Prostate gland (tissue), 2 donors: ENCODE results near the gene TMEM14B. TPM values are rescaled to one million over a fixed set of nuclear protein-coding genes. Genes with fewer than 3 reads are reported as not detected.
"Not testable (repeated sequence)": the region's sequence is repeated elsewhere in the genome, so short reads cannot be mapped to it uniquely, and the experiment has no call there.

Source experiments
- DNase-seq: peaks from one replicate; pipeline ENCODE4 v3.0.0-alpha.2; 2019; ENCODE audit warnings: low spot score
- H3K27ac ChIP-seq, 2 donors: fragments of 200-600 bp; sonication (generic); 2 replicates each; pipeline ENCODE4 v1.5.1; 2017 to 2019
- H3K27me3 ChIP-seq: fragments of 200-600 bp; sonication (generic); replicated peaks from 2 replicates; pipeline ENCODE4 v1.5.1; 2019; ENCODE audit not compliant: insufficient read depth
- H3K36me3 ChIP-seq, 2 donors: fragments of 200-600 bp; sonication (generic); 1 replicate in 1 of 2; 2 replicates in 1 of 2; pipeline versions ENCODE4 v1.5.1 to v1.8.1; 2017 to 2019
- H3K4me1 ChIP-seq: fragments of 200-600 bp; sonication (generic); replicated peaks from 2 replicates; pipeline ENCODE4 v1.5.1; 2019
- H3K4me3 ChIP-seq, 2 donors: fragments of 200-600 bp; sonication (generic); 2 replicates each; pipeline ENCODE4 v1.5.1; 2017 to 2019
- H3K9me3 ChIP-seq: fragments of 200-600 bp; sonication (generic); 2 replicates; pipeline ENCODE4 v1.5.1; 2017
- POLR2A ChIP-seq: fragments of 450-650 bp; IDR thresholded peaks from one replicate; pipeline ENCODE4 v1.6.1; 2016; ENCODE audit warnings: antibody characterized with exemption, mild to moderate bottlenecking
- POLR2AphosphoS5 ChIP-seq: sonication (generic); formaldehyde crosslinking; IDR thresholded peaks from one replicate; pipeline ENCODE4 v1.6.1; 2017; ENCODE audit warnings: antibody characterized with exemption
- WGBS: methylation state at CpG from one replicate; pipeline ENCODE4 v1.1.5; 2018; 5-methylcytosine and 5-hydroxymethylcytosine counted together
- intact Hi-C: fragments of 100-400 bp; cut with DNase I; formaldehyde crosslinking; loops from one replicate; pipeline ENCODE4 v1.14.2; 2022
- total RNA-seq, 2 donors: library from RNA; depleted of rRNA; stranded (reverse); fragments of >200 nt; gene quantifications; one replicate each; pipeline ENCODE4 v1.1.0, GENCODE V29; 2016
- TF ChIP-seq, protein P1 (sequence below), 4 experiments: fragments of 200-600 bp in 2 of 4; fragments of 450-650 bp in 2 of 4; sonication (generic) in 2 of 4; IDR thresholded peaks; 1 replicate in 3 of 4; 2 replicates in 1 of 4; pipeline ENCODE4 v1.5.1; 2016 to 2019; ENCODE audit warnings: antibody characterized with exemption in 4 of 4, mild to moderate bottlenecking in 2 of 4, moderate library complexity in 2 of 4

TMEM14B gene
- total RNA-seq, 2 donors from 2014 or later = 81.1 to 165 TPM

DNA sequence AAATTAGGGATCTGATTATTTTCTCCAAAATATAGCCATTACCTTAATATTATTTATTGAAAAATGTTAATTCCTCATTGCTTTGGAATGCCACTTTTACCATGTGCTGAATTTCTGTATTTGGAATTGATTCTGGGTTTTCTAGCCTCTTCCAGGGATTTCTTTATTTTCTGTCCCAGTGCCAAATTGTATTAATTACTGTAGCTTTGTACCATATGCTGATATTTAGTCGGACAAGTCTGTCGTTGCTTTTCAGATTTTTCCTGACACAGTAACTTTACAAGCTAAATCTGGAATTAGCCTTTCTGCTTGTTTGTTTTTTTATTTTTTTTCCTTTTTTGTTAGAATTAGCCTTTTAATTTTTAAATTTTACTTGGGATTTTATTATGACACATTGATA lies 10.9 kb upstream of the TMEM14B start:
- no peak overlapping the region for H3K4me3 ChIP-seq
- no peaks in the 10 kb centered on the region for H3K4me1 ChIP-seq
- 80% methylated on average over 2 of the region's 2 CpGs for WGBS
- TF ChIP-seq, protein P1, sequence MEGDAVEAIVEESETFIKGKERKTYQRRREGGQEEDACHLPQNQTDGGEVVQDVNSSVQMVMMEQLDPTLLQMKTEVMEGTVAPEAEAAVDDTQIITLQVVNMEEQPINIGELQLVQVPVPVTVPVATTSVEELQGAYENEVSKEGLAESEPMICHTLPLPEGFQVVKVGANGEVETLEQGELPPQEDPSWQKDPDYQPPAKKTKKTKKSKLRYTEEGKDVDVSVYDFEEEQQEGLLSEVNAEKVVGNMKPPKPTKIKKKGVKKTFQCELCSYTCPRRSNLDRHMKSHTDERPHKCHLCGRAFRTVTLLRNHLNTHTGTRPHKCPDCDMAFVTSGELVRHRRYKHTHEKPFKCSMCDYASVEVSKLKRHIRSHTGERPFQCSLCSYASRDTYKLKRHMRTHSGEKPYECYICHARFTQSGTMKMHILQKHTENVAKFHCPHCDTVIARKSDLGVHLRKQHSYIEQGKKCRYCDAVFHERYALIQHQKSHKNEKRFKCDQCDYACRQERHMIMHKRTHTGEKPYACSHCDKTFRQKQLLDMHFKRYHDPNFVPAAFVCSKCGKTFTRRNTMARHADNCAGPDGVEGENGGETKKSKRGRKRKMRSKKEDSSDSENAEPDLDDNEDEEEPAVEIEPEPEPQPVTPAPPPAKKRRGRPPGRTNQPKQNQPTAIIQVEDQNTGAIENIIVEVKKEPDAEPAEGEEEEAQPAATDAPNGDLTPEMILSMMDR (IDR thresholded peaks at IDR 0.05) = no peak
- TF ChIP-seq POLR2AphosphoS5 (no peak), POLR2A (no peak)
- H3K36me3 ChIP-seq = no peaks in the 10 kb centered on the region
- intact Hi-C loops = no loop called here
- H3K27me3 ChIP-seq = no peaks in the 10 kb centered on the region
- no peak for DNase-seq
- no peak overlapping the region for H3K27ac ChIP-seq
- H3K9me3 ChIP-seq = no peaks in the 10 kb centered on the region

DNA sequence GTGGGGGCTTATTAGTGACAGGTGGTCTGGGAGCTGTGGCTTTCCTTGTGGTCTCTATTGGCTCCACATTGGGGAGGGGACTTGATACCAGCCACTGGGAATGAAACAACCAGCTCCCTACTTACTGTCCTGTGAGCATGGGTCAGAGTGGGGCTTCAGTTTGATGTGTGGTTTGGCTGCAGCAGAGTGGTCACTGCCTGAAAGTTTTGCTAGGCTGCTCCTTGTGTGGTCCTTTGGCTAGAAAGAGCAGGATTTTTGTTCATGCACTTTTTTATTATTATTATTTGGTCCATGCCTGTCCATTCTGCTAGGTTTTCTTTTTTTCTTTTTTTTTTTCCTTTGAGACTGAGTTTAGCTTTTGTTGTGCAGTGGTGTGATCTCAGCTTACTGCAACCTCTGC lies 7.5 kb upstream of the TMEM14B start:
- Histone ChIP-seq H3K27me3 (no peaks in the 10 kb centered on the region), H3K4me3 (no peak overlapping the region), H3K27ac (no peak overlapping the region), H3K4me1 (no peaks in the 10 kb centered on the region), H3K9me3 (no peaks in the 10 kb centered on the region), H3K36me3 (no peaks in the 10 kb centered on the region)
- intact Hi-C loops = loop anchor here (10.0 kb wide), 1 partner anchor 225 kb away; no protein-coding TSS in a partner anchor
- TF ChIP-seq POLR2AphosphoS5 = no peak
- TF ChIP-seq, protein P1 (IDR thresholded peaks at IDR 0.05) = no peak
- no peak for DNase-seq

DNA sequence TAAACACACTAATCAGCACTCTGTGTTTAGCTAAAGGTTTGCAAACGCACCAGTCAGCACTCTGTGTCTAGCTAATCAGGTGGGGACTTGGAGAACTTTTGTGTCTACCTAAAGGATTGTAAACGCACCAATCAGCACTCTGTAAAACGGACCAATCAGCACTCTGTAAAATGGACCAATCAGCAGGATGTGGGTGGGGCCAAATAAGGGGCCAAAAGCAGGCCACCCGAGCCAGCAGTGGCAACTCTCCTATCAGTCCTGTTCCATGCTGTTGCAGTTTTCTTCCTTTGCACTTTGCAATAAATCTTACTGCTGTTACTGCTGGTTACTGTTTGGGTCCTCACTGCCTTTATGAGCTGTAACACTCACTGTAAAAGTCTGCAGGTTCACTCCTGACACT lies 6.0 kb upstream of the TMEM14B start:
- not testable (repeated sequence) for H3K9me3 ChIP-seq, DNase-seq, H3K4me1 ChIP-seq, H3K27ac ChIP-seq, H3K27me3 ChIP-seq, H3K36me3 ChIP-seq, H3K4me3 ChIP-seq
- intact Hi-C loops = loop anchor here (10.0 kb wide), 1 partner anchor 227 kb away; no protein-coding TSS in a partner anchor
- 92% methylated on average over 4 of the region's 4 CpGs for WGBS

DNA sequence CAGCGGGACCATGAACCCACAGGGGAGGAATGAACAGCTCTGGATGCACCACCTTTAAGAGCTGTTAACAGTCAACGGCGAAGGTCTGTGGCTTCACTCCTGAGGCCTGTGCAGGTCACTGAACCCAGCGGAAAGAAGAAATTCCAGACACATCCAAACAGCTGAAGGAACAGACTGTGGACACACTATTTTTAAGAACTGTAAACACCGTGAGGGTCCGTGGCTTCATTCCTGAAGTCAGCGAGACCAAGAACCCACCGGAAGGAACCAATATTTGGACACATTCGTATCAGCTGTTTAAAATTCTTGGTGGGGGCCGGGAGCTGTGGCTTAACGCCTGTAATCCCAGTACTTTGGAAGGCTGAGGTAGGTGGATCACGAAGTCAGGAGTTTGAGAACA lies 5.4 kb upstream of the TMEM14B start:
- Histone ChIP-seq H3K36me3 (no peaks in the 10 kb centered on the region), H3K9me3 (no peaks in the 10 kb centered on the region), H3K4me1 (no peaks in the 10 kb centered on the region), H3K4me3 (no peak overlapping the region), H3K27me3 (no peaks in the 10 kb centered on the region), H3K27ac (no peak overlapping the region)
- intact Hi-C loops = loop anchor here (10.0 kb wide), 1 partner anchor 227 kb away; no protein-coding TSS in a partner anchor
- no peak for TF ChIP-seq POLR2A
- TF ChIP-seq, protein P1 (IDR thresholded peaks at IDR 0.05) = no peak
- TF ChIP-seq POLR2AphosphoS5 = no peak
- no peak for DNase-seq
- WGBS = 88% methylated on average over 12 of the region's 12 CpGs

DNA sequence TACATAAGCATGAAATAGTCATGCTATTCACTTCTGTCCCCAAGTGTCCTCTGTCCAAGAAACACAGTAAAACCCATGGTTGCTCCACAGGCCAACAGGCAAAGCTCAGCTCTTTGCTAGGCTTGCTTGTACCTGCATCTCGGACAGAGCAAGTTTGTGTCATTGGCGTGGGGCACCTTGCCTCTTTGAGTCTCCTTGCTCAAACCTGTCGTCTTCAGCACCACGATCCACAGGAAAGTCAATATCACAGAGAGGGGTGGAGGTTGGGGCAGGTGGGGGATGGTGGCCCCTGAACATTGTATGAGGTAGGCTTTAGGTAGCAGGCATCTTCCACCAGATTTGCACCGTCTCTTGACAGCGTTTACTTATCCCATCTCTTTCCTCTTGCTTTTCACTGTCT lies 4.1 kb upstream of the TMEM14B start:
- no peaks in the 10 kb centered on the region for H3K9me3 ChIP-seq
- H3K4me3 ChIP-seq = no peak overlapping the region
- H3K4me1 ChIP-seq = no peaks in the 10 kb centered on the region
- no peak overlapping the region for H3K27ac ChIP-seq
- no peaks in the 10 kb centered on the region for H3K27me3 ChIP-seq
- DNase-seq = no peak
- TF ChIP-seq POLR2A (no peak), POLR2AphosphoS5 (no peak)
- TF ChIP-seq, protein P1 (IDR thresholded peaks at IDR 0.05) = no peak
- H3K36me3 ChIP-seq = no peaks in the 10 kb centered on the region
- 82% methylated on average over 6 of the region's 6 CpGs for WGBS
- intact Hi-C loops = loop anchor here (10.0 kb wide), 1 partner anchor 229 kb away; no protein-coding TSS in a partner anchor
